Thoracic aorta (tissue), 2 donors: Measurements from ENCODE around the gene CRADD. TPM values are rescaled to one million over a fixed set of nuclear protein-coding genes. Genes with fewer than 3 reads are reported as not detected.

Experiments used
- ATAC-seq: fragments of 150-250 bp; one replicate; pipeline ENCODE4 v1.8.0; 2017; ENCODE audit warnings: low read depth; ENCODE audit not compliant: insufficient number of reproducible peaks, low FRiP score
- DNase-seq: peaks from one replicate; pipeline ENCODE4 v3.0.0-alpha.2; 2020; ENCODE audit warnings: low spot score
- H3K27ac ChIP-seq, 2 donors: fragments of 200-600 bp; sonication (generic); 1 replicate in 1 of 2; 2 replicates in 1 of 2; pipeline ENCODE4 v1.5.1; 2016; ENCODE audit warnings: mild to moderate bottlenecking in 2 of 2, moderate library complexity in 2 of 2
- H3K27me3 ChIP-seq: fragments of 200-600 bp; sonication (generic); replicated peaks from 2 replicates; pipeline ENCODE4 v1.6.0; 2016; ENCODE audit warnings: mild to moderate bottlenecking; ENCODE audit not compliant: insufficient read depth
- H3K36me3 ChIP-seq: fragments of 200-600 bp; sonication (generic); one replicate; pipeline ENCODE4 v1.5.1; 2016
- H3K4me1 ChIP-seq, 2 donors: fragments of 200-600 bp; sonication (generic); 1 replicate in 1 of 2; 2 replicates in 1 of 2; pipeline versions ENCODE4 v1.5.1 to v1.6.0; 2016; ENCODE audit warnings: low read depth in 2 of 2, mild to moderate bottlenecking in 1 of 2; ENCODE audit not compliant: control insufficient read depth in 1 of 2
- H3K4me3 ChIP-seq: fragments of 200-600 bp; sonication (generic); 2 replicates; pipeline ENCODE4 v1.5.1; 2016; ENCODE audit warnings: mild to moderate bottlenecking
- H3K9me3 ChIP-seq: fragments of 200-600 bp; sonication (generic); 2 replicates; pipeline ENCODE4 v1.5.1; 2016
- total RNA-seq, 2 donors: library from RNA; depleted of rRNA; stranded (reverse); fragments of >200 nt; gene quantifications; one replicate each; pipeline versions ENCODE4 v1.1.0 to v1.2.3, GENCODE V29; 2016
- TF ChIP-seq, protein P1 (sequence below): fragments of 200-600 bp; sonication (generic); IDR thresholded peaks from one replicate; pipeline ENCODE4 v1.5.1; 2019; ENCODE audit warnings: antibody characterized with exemption

CRADD gene
- total RNA-seq, 2 donors from 2014 or later, result 33.0 to 57.9 TPM

DNA sequence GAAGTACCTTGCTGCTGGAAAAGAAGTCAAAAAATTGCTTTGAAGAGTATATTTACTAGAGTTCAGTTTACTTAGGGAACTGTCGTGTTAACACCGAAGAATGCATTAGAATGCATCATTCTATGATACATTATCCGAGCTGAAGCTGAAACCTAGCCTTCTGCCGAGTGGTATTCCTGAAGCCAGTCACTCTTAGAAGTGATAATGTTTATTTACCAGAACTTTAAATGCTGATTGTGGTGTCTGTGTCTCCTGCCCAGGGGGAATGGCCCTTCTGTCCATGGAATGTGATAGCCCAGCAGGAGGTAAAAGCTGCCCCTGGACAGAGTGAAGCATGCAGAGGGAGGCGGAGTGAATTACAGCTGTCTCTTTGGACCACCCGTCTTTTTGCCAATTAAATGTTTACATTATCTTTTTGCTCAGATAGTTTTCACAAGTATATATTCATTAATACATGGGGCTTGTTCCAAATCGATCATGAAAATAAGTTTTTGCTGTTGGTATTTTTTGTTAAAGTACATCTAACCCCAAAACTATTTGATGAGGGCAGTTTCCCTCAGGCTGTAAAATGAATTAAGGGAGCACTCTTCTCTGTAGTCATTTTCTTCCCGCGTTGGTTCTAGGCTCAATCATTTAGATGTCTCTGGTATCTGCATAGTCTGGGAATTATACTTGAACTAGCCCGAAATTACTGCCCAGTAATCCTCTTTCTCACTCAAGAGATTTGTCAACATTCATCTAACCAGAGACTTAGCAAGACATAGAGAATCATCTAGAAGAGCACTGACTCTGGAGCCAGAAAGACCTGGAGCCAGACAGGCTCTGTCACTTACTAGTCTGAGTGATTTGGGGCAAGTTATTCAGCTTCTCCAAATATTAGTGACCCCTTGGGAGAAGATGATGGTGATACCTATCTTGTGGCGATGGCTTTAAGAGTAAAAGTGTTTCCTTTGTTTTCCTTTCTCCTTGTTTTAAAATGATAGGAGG is 147.6 kb downstream of the CRADD start:
- Histone ChIP-seq H3K27me3 (no peaks in the 10 kb centered on the region), H3K4me3 (no peak overlapping the region), H3K36me3 (no peaks in the 10 kb centered on the region), H3K9me3 (no peaks in the 10 kb centered on the region), H3K27ac (peak overlapping the region in 1 of 2 donors; percentile 66), H3K4me1 (peaks cover 13 to 37% of the 10 kb centered on the region in 2 donors)
- ATAC-seq (no peak), DNase-seq (no peak)
- TF ChIP-seq, protein P1, sequence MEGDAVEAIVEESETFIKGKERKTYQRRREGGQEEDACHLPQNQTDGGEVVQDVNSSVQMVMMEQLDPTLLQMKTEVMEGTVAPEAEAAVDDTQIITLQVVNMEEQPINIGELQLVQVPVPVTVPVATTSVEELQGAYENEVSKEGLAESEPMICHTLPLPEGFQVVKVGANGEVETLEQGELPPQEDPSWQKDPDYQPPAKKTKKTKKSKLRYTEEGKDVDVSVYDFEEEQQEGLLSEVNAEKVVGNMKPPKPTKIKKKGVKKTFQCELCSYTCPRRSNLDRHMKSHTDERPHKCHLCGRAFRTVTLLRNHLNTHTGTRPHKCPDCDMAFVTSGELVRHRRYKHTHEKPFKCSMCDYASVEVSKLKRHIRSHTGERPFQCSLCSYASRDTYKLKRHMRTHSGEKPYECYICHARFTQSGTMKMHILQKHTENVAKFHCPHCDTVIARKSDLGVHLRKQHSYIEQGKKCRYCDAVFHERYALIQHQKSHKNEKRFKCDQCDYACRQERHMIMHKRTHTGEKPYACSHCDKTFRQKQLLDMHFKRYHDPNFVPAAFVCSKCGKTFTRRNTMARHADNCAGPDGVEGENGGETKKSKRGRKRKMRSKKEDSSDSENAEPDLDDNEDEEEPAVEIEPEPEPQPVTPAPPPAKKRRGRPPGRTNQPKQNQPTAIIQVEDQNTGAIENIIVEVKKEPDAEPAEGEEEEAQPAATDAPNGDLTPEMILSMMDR, result no peak

DNA sequence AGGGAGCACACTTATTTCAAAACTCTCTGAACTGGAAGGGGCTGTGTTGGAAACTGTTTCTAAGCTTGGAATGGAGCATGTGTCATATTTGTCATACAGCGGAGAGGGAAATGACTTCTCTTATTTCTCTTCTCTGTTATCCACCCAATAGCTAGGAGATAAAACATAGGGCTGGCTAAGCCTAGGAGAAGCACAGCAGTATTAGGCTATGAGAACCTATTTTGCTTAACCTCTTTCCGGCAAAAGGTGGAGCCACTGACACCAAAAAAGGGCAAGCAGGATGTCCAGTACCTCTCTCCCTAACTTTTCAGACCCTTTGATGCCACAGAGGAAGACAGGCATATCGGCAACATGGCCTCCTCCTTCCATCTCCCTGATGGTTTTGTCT is 148.3 kb downstream of the CRADD start:
- ATAC-seq, result peak; percentile 39
- Histone ChIP-seq H3K4me1 (peaks cover 13 to 36% of the 10 kb centered on the region in 2 donors), H3K27ac (peak overlapping the region in 1 of 2 donors; percentile 66), H3K4me3 (peak overlapping the region; percentile 42), H3K9me3 (no peaks in the 10 kb centered on the region), H3K27me3 (no peaks in the 10 kb centered on the region), H3K36me3 (no peaks in the 10 kb centered on the region)
- DNase-seq, result no peak
- TF ChIP-seq, protein P1, result no peak

DNA sequence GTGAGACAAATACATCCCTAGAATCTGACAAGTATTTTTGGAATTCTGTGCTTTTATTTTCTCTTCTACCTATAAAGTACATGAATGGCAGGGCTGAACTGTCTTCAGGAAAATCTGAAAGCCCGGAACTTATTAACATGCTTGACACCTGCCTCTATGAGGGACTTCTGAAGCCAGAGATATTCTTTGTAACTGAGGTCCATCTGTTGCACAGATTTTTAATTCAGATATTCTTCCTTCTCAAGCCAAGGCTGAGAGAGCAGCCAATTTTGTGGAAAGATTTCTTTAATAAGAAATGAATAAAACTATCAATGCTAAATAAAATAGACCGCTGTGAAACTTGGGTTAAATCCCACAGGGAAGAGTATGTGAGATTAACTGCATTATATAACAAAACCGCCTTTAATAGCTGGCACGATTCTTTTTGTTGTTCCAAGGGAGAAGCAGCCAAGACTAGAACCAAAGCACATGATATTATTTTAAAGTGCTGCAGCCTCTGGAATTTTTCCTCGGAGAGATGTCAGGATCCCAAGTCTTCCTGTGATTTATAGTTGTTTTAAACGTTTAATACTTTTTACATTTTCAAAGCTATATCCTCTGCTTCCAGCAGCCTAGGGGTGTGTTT is 148.9 kb downstream of the CRADD start:
- DNase-seq, result no peak
- H3K27me3 ChIP-seq, result no peaks in the 10 kb centered on the region
- TF ChIP-seq, protein P1, result no peak
- H3K27ac ChIP-seq, result peak overlapping the region in 1 of 2 donors; percentile 66
- no peaks in the 10 kb centered on the region for H3K36me3 ChIP-seq
- H3K4me3 ChIP-seq, result peak overlapping the region; percentile 42
- ATAC-seq, result no peak
- H3K9me3 ChIP-seq, result no peaks in the 10 kb centered on the region
- H3K4me1 ChIP-seq, result peaks cover 13 to 36% of the 10 kb centered on the region in 2 donors

DNA sequence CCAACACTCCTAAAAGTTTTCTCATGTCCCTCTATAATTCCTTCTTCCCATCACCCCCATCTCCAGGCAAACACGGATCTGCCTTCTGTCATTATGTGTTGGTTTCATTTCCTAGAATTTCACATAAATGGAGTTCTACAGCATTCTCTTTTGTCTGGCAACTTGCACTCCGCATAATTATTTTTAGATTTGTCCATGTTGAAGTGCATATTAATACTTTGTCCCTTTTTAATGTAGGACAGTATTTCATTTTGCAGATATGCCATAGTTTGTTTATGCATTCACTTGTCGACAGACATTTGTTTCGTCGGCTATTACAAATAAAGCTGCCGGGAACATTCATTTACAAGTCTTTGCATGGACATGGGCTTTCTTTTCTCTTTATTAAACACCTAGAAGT is 150.0 kb downstream of the CRADD start:
- Histone ChIP-seq H3K4me3 (no peak overlapping the region), H3K4me1 (peaks cover 13 to 36% of the 10 kb centered on the region in 2 donors), H3K9me3 (no peaks in the 10 kb centered on the region), H3K27me3 (no peaks in the 10 kb centered on the region), H3K27ac (peak overlapping the region in 1 of 2 donors; percentile 66), H3K36me3 (no peaks in the 10 kb centered on the region)
- TF ChIP-seq, protein P1, result no peak
- no peak for DNase-seq
- no peak for ATAC-seq

DNA sequence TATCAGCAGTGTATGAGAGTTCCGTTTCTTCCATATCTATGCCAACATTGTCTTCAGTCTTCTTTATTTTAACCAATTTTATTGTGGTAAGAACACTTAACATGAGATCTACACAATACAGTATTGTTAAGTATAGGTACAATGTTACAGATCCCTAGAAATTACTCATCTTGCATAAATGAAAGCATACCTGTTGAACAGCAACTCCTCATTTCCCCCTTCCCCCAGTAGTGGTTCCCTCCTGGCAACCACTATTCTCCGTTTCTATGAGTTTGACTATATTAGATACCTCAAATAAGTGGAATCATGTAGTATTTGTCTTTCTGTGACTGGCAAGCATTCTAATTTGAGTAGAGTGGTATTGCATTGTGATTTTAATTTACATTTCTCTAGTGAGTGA is 150.5 kb downstream of the CRADD start:
- no peak for ATAC-seq
- Histone ChIP-seq H3K36me3 (no peaks in the 10 kb centered on the region), H3K4me1 (peaks cover 13 to 36% of the 10 kb centered on the region in 2 donors), H3K4me3 (no peak overlapping the region), H3K9me3 (no peaks in the 10 kb centered on the region), H3K27me3 (no peaks in the 10 kb centered on the region), H3K27ac (no peak overlapping the region)
- DNase-seq, result no peak
- TF ChIP-seq, protein P1, result no peak
